ENCODE data around the gene MBD3. TPM values are rescaled to one million over a fixed set of nuclear protein-coding genes. Genes with fewer than 3 reads are reported as not detected.

The MBD3 gene
- total and polyA plus RNA-seq, 2 experiments from 2014 or later, result 27.6 to 118 TPM

DNA sequence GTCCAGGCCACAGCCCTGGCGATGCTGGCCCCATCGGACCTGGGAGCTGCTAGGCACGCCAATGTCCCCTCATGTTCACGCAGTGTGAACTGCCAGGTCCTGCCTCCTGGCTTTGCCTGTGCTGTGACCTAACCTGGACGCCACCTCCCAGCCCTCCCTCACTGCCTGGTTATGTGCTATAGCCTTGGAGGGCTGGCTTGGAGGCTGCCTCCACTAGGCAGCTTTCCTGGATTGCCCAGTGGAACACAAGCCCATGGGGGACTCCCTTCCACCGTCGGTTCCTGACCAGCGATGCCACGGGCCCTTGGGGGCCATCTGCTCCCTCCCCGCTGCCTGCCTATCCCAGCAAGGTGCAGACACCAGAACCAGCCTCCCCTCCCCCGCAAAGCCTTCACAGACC lies 27.8 kb upstream of the MBD3 start:
- DNase-seq (ENCODE audit: low spot score), result no peak
- Histone ChIP-seq H3K4me1 (ENCODE audit: insufficient read depth) (no peaks in the 10 kb centered on the region), H3K27ac (ENCODE audit: low read depth) (no peak overlapping the region), H3K4me3 (no peak overlapping the region), H3K4me2 (no peak overlapping the region), H3K27me3 (ENCODE audit: insufficient read depth) (no peaks in the 10 kb centered on the region), H3K9me2 (ENCODE audit: insufficient read depth) (no peaks in the 10 kb centered on the region), H3F3A (replicated peaks; ENCODE audit: low read depth) (peaks cover 22% of the 10 kb centered on the region; the same call in 1 of the 2 replicates), H4K20me1 (replicated peaks; ENCODE audit: insufficient read depth) (peaks cover 32% of the 10 kb centered on the region), H3K79me2 (replicated peaks; ENCODE audit: insufficient read depth) (peaks cover 9% of the 10 kb centered on the region), H2AFZ (no peak overlapping the region), H3K36me3 (ENCODE audit: insufficient read depth) (peaks cover 23% of the 10 kb centered on the region)
- Mint-ChIP-seq H3K27ac (no peak overlapping the region; the same call in 1 of the 2 replicates), H3K9me3 (peaks cover 3% of the 10 kb centered on the region; the same call in 1 of the 3 replicates), H3K36me3 (ENCODE audit: low read depth) (peaks cover 76% of the 10 kb centered on the region), H3K4me3 (no peak overlapping the region), H3K27me3 (ENCODE audit: insufficient read depth, low read depth, poor library complexity) (peaks cover 25% of the 10 kb centered on the region), H3K4me1 (peaks cover 18% of the 10 kb centered on the region)
- no peak for ATAC-seq
- no peak for TF ChIP-seq NANOG (IDR thresholded peaks at IDR 0.05; ENCODE audit: borderline replicate concordance)
- no peak for TF ChIP-seq POLR2AphosphoS5 (IDR thresholded peaks at IDR 0.05; ENCODE audit: low read depth)
- TF ChIP-seq, protein P1, sequence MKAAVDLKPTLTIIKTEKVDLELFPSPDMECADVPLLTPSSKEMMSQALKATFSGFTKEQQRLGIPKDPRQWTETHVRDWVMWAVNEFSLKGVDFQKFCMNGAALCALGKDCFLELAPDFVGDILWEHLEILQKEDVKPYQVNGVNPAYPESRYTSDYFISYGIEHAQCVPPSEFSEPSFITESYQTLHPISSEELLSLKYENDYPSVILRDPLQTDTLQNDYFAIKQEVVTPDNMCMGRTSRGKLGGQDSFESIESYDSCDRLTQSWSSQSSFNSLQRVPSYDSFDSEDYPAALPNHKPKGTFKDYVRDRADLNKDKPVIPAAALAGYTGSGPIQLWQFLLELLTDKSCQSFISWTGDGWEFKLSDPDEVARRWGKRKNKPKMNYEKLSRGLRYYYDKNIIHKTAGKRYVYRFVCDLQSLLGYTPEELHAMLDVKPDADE (IDR thresholded peaks at IDR 0.05), result no peak
- no peak for TF ChIP-seq ZNF331 (CRISPR knock-in tag; IDR thresholded peaks at IDR 0.05; ENCODE audit: low read depth)
- no peak for TF ChIP-seq EZH2phosphoT487 (IDR thresholded peaks at IDR 0.05; ENCODE audit: unreplicated experiment)
- no peak for TF ChIP-seq STAT1 (IDR thresholded peaks at IDR 0.05; ENCODE audit: unreplicated experiment)
- no peak for TF ChIP-seq ZNF114 (CRISPR knock-in tag; IDR thresholded peaks at IDR 0.05)
- TF ChIP-seq, protein P2, sequence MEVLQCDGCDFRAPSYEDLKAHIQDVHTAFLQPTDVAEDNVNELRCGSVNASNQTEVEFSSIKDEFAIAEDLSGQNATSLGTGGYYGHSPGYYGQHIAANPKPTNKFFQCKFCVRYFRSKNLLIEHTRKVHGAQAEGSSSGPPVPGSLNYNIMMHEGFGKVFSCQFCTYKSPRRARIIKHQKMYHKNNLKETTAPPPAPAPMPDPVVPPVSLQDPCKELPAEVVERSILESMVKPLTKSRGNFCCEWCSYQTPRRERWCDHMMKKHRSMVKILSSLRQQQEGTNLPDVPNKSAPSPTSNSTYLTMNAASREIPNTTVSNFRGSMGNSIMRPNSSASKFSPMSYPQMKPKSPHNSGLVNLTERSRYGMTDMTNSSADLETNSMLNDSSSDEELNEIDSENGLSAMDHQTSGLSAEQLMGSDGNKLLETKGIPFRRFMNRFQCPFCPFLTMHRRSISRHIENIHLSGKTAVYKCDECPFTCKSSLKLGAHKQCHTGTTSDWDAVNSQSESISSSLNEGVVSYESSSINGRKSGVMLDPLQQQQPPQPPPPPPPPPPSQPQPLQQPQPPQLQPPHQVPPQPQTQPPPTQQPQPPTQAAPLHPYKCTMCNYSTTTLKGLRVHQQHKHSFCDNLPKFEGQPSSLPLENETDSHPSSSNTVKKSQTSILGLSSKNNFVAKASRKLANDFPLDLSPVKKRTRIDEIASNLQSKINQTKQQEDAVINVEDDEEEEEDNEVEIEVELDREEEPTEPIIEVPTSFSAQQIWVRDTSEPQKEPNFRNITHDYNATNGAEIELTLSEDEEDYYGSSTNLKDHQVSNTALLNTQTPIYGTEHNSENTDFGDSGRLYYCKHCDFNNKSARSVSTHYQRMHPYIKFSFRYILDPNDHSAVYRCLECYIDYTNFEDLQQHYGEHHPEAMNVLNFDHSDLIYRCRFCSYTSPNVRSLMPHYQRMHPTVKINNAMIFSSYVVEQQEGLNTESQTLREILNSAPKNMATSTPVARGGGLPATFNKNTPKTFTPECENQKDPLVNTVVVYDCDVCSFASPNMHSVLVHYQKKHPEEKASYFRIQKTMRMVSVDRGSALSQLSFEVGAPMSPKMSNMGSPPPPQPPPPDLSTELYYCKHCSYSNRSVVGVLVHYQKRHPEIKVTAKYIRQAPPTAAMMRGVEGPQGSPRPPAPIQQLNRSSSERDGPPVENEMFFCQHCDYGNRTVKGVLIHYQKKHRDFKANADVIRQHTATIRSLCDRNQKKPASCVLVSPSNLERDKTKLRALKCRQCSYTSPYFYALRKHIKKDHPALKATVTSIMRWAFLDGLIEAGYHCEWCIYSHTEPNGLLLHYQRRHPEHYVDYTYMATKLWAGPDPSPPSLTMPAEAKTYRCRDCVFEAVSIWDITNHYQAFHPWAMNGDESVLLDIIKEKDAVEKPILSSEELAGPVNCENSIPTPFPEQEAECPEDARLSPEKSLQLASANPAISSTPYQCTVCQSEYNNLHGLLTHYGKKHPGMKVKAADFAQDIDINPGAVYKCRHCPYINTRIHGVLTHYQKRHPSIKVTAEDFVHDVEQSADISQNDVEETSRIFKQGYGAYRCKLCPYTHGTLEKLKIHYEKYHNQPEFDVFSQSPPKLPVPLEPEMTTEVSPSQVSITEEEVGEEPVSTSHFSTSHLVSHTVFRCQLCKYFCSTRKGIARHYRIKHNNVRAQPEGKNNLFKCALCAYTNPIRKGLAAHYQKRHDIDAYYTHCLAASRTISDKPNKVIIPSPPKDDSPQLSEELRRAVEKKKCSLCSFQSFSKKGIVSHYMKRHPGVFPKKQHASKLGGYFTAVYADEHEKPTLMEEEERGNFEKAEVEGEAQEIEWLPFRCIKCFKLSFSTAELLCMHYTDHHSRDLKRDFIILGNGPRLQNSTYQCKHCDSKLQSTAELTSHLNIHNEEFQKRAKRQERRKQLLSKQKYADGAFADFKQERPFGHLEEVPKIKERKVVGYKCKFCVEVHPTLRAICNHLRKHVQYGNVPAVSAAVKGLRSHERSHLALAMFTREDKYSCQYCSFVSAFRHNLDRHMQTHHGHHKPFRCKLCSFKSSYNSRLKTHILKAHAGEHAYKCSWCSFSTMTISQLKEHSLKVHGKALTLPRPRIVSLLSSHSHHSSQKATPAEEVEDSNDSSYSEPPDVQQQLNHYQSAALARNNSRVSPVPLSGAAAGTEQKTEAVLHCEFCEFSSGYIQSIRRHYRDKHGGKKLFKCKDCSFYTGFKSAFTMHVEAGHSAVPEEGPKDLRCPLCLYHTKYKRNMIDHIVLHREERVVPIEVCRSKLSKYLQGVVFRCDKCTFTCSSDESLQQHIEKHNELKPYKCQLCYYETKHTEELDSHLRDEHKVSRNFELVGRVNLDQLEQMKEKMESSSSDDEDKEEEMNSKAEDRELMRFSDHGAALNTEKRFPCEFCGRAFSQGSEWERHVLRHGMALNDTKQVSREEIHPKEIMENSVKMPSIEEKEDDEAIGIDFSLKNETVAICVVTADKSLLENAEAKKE (CRISPR knock-in tag; IDR thresholded peaks at IDR 0.05), result no peak
- no peak for TF ChIP-seq CREB1 (CRISPR knock-in tag; IDR thresholded peaks at IDR 0.05; ENCODE audit: low read depth)
- no peak for TF ChIP-seq JUNB (IDR thresholded peaks at IDR 0.05; ENCODE audit: unreplicated experiment)
- TF ChIP-seq EZH2 (IDR thresholded peaks at IDR 0.05; ENCODE audit: low read depth, unreplicated experiment), result no peak
- TF ChIP-seq, protein P3, sequence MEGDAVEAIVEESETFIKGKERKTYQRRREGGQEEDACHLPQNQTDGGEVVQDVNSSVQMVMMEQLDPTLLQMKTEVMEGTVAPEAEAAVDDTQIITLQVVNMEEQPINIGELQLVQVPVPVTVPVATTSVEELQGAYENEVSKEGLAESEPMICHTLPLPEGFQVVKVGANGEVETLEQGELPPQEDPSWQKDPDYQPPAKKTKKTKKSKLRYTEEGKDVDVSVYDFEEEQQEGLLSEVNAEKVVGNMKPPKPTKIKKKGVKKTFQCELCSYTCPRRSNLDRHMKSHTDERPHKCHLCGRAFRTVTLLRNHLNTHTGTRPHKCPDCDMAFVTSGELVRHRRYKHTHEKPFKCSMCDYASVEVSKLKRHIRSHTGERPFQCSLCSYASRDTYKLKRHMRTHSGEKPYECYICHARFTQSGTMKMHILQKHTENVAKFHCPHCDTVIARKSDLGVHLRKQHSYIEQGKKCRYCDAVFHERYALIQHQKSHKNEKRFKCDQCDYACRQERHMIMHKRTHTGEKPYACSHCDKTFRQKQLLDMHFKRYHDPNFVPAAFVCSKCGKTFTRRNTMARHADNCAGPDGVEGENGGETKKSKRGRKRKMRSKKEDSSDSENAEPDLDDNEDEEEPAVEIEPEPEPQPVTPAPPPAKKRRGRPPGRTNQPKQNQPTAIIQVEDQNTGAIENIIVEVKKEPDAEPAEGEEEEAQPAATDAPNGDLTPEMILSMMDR (conservative IDR thresholded peaks at IDR 0.05; ENCODE audit: low read depth in 2 of 2), result no peak
- TF ChIP-seq, protein P4, sequence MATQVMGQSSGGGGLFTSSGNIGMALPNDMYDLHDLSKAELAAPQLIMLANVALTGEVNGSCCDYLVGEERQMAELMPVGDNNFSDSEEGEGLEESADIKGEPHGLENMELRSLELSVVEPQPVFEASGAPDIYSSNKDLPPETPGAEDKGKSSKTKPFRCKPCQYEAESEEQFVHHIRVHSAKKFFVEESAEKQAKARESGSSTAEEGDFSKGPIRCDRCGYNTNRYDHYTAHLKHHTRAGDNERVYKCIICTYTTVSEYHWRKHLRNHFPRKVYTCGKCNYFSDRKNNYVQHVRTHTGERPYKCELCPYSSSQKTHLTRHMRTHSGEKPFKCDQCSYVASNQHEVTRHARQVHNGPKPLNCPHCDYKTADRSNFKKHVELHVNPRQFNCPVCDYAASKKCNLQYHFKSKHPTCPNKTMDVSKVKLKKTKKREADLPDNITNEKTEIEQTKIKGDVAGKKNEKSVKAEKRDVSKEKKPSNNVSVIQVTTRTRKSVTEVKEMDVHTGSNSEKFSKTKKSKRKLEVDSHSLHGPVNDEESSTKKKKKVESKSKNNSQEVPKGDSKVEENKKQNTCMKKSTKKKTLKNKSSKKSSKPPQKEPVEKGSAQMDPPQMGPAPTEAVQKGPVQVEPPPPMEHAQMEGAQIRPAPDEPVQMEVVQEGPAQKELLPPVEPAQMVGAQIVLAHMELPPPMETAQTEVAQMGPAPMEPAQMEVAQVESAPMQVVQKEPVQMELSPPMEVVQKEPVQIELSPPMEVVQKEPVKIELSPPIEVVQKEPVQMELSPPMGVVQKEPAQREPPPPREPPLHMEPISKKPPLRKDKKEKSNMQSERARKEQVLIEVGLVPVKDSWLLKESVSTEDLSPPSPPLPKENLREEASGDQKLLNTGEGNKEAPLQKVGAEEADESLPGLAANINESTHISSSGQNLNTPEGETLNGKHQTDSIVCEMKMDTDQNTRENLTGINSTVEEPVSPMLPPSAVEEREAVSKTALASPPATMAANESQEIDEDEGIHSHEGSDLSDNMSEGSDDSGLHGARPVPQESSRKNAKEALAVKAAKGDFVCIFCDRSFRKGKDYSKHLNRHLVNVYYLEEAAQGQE (IDR thresholded peaks at IDR 0.05; ENCODE audit: unreplicated experiment), result no peak
